HG03045 (cell line): ENCODE results near the gene TAPT1.

Source experiments
- ATAC-seq: cut with Tn5 transposase; IDR thresholded peaks from one replicate; pipeline ENCODE4 v1.9.1; 2021; ENCODE audit warnings: mild to moderate bottlenecking, moderate library complexity; ENCODE audit not compliant: unreplicated experiment

Gene TAPT1

DNA sequence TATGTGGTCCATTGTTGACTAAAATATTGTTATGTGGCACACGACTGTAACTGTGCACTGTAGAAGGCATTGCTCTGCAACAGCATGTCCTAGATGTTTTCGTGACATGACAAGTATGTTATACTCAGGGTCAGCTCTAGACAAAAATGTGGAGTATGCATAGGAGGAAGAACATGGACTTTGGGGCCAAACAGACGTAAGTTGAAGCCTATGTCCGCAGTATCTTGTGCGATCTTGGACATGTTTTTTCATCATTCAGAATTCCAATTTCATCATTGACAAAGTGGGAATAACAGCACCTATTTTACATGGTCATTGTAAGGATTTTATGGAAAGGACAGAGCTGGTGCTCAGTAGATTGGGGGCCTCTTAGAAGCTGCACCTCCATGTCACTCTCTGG is 114.7 kb downstream of the TAPT1 start:
- ATAC-seq, result no peak

GRCh38 chr4:16110661-16111290 is 115.5 kb downstream of the TAPT1 start:
- ATAC-seq, result no peak
